Lung (tissue), 12 donors: Measurements from ENCODE around the gene ARHGAP15. TPM values are rescaled to one million over a fixed set of nuclear protein-coding genes. Genes with fewer than 3 reads are reported as not detected.

Experiments
- ATAC-seq: fragments of 200-7000 bp; cut with Tn5 transposase; one replicate; pipeline ENCODE4 v1.9.1; 2020; ENCODE audit warnings: moderate number of reproducible peaks; ENCODE audit not compliant: insufficient read depth, low FRiP score
- DNase-seq, 3 donors: peaks; one replicate each; pipeline ENCODE4 v3.0.0-alpha.2; 2013 to 2017
- H3K27ac ChIP-seq, 2 donors: one replicate each; pipeline ENCODE4 v1.5.1; 2013; ENCODE audit warnings: mild to moderate bottlenecking in 2 of 2, moderate library complexity in 2 of 2, control low read depth in 1 of 2, inconsistent platforms in 1 of 2, low read depth in 1 of 2, low read length in 1 of 2
- H3K27me3 ChIP-seq, 3 donors: one replicate each; pipeline ENCODE4 v1.5.1; 2013; ENCODE audit warnings: low read length in 2 of 3; ENCODE audit not compliant: control insufficient read depth in 3 of 3, insufficient read depth in 3 of 3
- H3K36me3 ChIP-seq, 4 donors: one replicate each; pipeline ENCODE4 v1.5.1; 2013; ENCODE audit warnings: low read length in 4 of 4, mild to moderate bottlenecking in 1 of 4, moderate library complexity in 1 of 4; ENCODE audit not compliant: control insufficient read depth in 4 of 4, insufficient read depth in 4 of 4
- H3K4me1 ChIP-seq, 5 donors: one replicate each; pipeline ENCODE4 v1.5.1; 2013; ENCODE audit warnings: low read length in 5 of 5, mild to moderate bottlenecking in 2 of 5, moderate library complexity in 1 of 5; ENCODE audit not compliant: control insufficient read depth in 5 of 5, insufficient read depth in 5 of 5
- H3K4me3 ChIP-seq: one replicate; pipeline ENCODE4 v1.5.1; 2013; ENCODE audit warnings: mild to moderate bottlenecking, control low read depth, moderate library complexity
- H3K9ac ChIP-seq, 2 donors: one replicate each; pipeline ENCODE4 v1.5.1; 2013; ENCODE audit warnings: low read length in 2 of 2, control low read depth in 1 of 2; ENCODE audit not compliant: insufficient read depth in 1 of 2
- H3K9me3 ChIP-seq, 4 donors: one replicate each; pipeline ENCODE4 v1.5.1; 2013; ENCODE audit warnings: low read length in 3 of 4, mild to moderate bottlenecking in 1 of 4, moderate library complexity in 1 of 4; ENCODE audit not compliant: control insufficient read depth in 4 of 4, insufficient read depth in 3 of 4
- CTCF ChIP-seq: IDR thresholded peaks from 2 replicates; pipeline ENCODE4 v1.5.1; 2012; ENCODE audit warnings: mild to moderate bottlenecking; ENCODE audit errors: control extremely low read depth, extremely low read depth
- WGBS, 2 donors: extraction: QIAGEN DNeasy Blood & Tissue Kit; methylation state at CpG; one replicate each; pipeline ENCODE4 v1.1.7; 2013; 5-methylcytosine and 5-hydroxymethylcytosine counted together
- polyA plus RNA-seq, 2 donors: library from polyadenylated mRNA; stranded (reverse); fragments of 200-250 nt; gene quantifications; one replicate each; pipeline ENCODE4 v1.2.1, GENCODE V29; 2013
- total RNA-seq, 2 donors: library from RNA; depleted of rRNA in 1 of 2; stranded (reverse); fragments of >200 nt in 1 of 2; gene quantifications; one replicate each; pipeline ENCODE4 v1.2.1, GENCODE V29; 2014 to 2021
- donor health status: control.
- donor health status: control.
- donor health status: Bipolar disorder and iron deficiency.
- donor health status: healthy.
- donor health status: DM: yes; HTN: yes; CAD: no.

Gene ARHGAP15
- total and polyA plus RNA-seq, 4 donors: 5.9 to 74.3 (median 13.2) TPM

DNA sequence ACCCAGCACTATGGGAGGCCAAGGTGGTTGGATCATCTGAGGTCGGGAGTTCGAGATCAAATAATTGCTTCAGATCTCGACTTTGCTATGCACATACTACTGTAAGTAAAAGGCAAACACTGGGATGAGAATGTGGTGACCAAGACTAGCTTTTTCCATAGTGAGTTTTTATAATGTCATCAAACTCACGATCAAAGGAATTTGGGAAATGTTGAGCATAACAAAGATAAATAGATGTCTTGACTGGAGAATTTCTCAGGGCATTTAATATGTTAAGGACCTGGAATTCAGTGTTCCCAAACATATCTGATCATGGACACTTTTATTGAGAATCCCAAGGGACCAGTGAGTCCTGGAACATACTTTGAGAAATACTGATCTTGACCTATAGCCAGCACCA lies 205.6 kb downstream of the ARHGAP15 start:
- Histone ChIP-seq H3K9me3 (no peaks in the 10 kb centered on the region), H3K27ac (no peak overlapping the region)
- 55 to 73% methylated on average over 4 of the region's 4 CpGs for WGBS, 2 donors

GRCh38 chr2:143336719-143337210 lies 207.5 kb downstream of the ARHGAP15 start:
- Histone ChIP-seq H3K27ac (no peak overlapping the region), H3K4me1 (peaks cover 0 to 6% (median 0%) of the 10 kb centered on the region in 5 donors), H3K9ac (no peak overlapping the region), H3K36me3 (no peaks in the 10 kb centered on the region), H3K4me3 (no peak overlapping the region), H3K9me3 (no peaks in the 10 kb centered on the region), H3K27me3 (no peaks in the 10 kb centered on the region)
- no peak for TF ChIP-seq CTCF
- no peak for DNase-seq
- ATAC-seq: no peak
- 94 to 99% methylated on average over 1 of the region's 1 CpG for WGBS, 2 donors

More for the DNA sequence above, 205.6 kb downstream of the ARHGAP15 start:
- H3K27me3 ChIP-seq: no peaks in the 10 kb centered on the region
- peak in 2 of 3 donors; percentile 33 to 35 for DNase-seq
- H3K4me1 ChIP-seq: peaks cover 0 to 6% (median 0%) of the 10 kb centered on the region in 5 donors
- no peaks in the 10 kb centered on the region for H3K36me3 ChIP-seq
- no peak for TF ChIP-seq CTCF
- no peak overlapping the region for H3K4me3 ChIP-seq
- no peak overlapping the region for H3K9ac ChIP-seq
- no peak for ATAC-seq

DNA sequence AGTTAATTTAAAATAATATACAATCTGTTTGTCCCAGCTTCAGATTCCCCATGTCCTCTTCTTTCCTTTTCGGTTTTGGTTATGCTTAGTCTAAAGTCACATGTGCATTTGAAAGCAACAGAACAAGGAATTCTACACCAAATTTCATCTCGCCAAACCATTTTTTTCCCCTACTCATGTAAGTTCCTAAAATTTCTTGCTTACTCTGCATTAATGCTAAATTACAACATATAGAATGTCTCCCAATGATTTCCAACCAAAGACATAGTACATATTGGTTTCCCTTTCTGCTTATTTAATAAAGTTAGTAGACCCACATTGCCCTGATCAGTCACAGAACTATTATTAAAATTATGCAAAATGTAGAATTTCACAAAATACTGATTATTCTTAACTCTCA lies 212.3 kb downstream of the ARHGAP15 start:
- Histone ChIP-seq H3K9me3 (no peaks in the 10 kb centered on the region), H3K27ac (no peak overlapping the region), H3K4me1 (peaks cover 0 to 9% (median 0%) of the 10 kb centered on the region in 5 donors), H3K36me3 (no peaks in the 10 kb centered on the region), H3K27me3 (no peaks in the 10 kb centered on the region), H3K4me3 (no peak overlapping the region), H3K9ac (no peak overlapping the region)
- DNase-seq (no peak), ATAC-seq (no peak)
- 92% methylated on average over 2 of the region's 2 CpGs for WGBS, 2 donors
- no peak for TF ChIP-seq CTCF

- DNase-seq (peak in 1 of 3 donors; percentile 29), ATAC-seq (no peak)
- Histone ChIP-seq H3K4me1 (peaks cover 0 to 9% (median 0%) of the 10 kb centered on the region in 5 donors), H3K9me3 (no peaks in the 10 kb centered on the region), H3K4me3 (no peak overlapping the region), H3K36me3 (no peaks in the 10 kb centered on the region), H3K9ac (no peak overlapping the region), H3K27me3 (no peaks in the 10 kb centered on the region), H3K27ac (no peak overlapping the region)
- TF ChIP-seq CTCF: no peak
- WGBS, 2 donors: 70 to 77% methylated on average over 2 of the region's 2 CpGs
Observed at GRCh38 chr2:143344780-143345179, 215.6 kb downstream of the ARHGAP15 start.
